ENCODE data around the gene UNC5C. TPM values are rescaled to one million over a fixed set of nuclear protein-coding genes. Genes with fewer than 3 reads are reported as not detected.

The UNC5C gene
- total RNA-seq, 1 experiment from 2014 or later = 8.2 TPM

DNA sequence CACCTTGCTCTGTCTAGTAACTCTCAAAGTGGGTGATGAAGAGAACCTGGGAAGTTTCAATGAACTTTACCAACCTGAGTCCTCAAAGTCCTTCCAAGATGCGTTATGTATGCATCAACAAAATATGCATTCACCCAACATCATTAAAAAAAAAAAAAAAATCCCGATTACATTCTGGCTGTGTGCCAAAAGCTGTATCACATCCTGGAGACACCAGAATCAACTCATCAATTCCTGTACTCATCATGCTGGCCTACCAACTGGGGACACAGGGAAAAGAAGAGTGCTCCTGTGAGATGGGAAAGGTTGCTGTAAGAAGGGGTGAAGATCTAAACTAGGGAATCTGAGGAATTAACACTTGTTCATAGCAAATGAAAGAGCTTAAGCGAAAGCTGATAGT lies 16.5 kb downstream of the UNC5C start:
- Histone ChIP-seq H3K27ac (ENCODE audit: low read length) (no peak overlapping the region), H3K36me3 (ENCODE audit: control insufficient read depth, insufficient read depth, low read length) (no peaks in the 10 kb centered on the region), H3K9me3 (ENCODE audit: control insufficient read depth, insufficient read depth, low read depth, low read length) (no peaks in the 10 kb centered on the region), H3K4me3 (ENCODE audit: low read depth in 2 of 2, low read length in 2 of 2) (no peak overlapping the region), H3K4me1 (ENCODE audit: control insufficient read depth, insufficient read depth, low read length) (no peaks in the 10 kb centered on the region), H3K27me3 (ENCODE audit: control insufficient read depth, insufficient read depth, low read length) (no peaks in the 10 kb centered on the region)
- ATAC-seq (no peak), DNase-seq (ENCODE audit: low read depth, low spot score) (no peak)
- intact Hi-C loops (cut with micrococcal nuclease; ENCODE audit: unreplicated experiment) (no loop called here), in situ Hi-C loops (cut with HindIII; ENCODE audit: low pct_unique_long_range_greater_than_20kb, low sequenced_read_pairs) (no loop called here)
- CTCF ChIA-PET = no interaction called here
- TF ChIP-seq, protein P1, sequence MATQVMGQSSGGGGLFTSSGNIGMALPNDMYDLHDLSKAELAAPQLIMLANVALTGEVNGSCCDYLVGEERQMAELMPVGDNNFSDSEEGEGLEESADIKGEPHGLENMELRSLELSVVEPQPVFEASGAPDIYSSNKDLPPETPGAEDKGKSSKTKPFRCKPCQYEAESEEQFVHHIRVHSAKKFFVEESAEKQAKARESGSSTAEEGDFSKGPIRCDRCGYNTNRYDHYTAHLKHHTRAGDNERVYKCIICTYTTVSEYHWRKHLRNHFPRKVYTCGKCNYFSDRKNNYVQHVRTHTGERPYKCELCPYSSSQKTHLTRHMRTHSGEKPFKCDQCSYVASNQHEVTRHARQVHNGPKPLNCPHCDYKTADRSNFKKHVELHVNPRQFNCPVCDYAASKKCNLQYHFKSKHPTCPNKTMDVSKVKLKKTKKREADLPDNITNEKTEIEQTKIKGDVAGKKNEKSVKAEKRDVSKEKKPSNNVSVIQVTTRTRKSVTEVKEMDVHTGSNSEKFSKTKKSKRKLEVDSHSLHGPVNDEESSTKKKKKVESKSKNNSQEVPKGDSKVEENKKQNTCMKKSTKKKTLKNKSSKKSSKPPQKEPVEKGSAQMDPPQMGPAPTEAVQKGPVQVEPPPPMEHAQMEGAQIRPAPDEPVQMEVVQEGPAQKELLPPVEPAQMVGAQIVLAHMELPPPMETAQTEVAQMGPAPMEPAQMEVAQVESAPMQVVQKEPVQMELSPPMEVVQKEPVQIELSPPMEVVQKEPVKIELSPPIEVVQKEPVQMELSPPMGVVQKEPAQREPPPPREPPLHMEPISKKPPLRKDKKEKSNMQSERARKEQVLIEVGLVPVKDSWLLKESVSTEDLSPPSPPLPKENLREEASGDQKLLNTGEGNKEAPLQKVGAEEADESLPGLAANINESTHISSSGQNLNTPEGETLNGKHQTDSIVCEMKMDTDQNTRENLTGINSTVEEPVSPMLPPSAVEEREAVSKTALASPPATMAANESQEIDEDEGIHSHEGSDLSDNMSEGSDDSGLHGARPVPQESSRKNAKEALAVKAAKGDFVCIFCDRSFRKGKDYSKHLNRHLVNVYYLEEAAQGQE (IDR thresholded peaks at IDR 0.05; ENCODE audit: insufficient read depth in 1 of 2, low read depth in 2 of 2, low read length in 1 of 2) = no peak
- TF ChIP-seq POLR2AphosphoS5 (IDR thresholded peaks at IDR 0.05; ENCODE audit: low read depth, low read length) (no peak), SIN3A (IDR thresholded peaks at IDR 0.05; ENCODE audit: borderline replicate concordance, insufficient read depth, low read depth, low read length) (no peak), TCF7L2 (IDR thresholded peaks at IDR 0.05; ENCODE audit: low read depth, low read length) (no peak)
- TF ChIP-seq, protein P2, sequence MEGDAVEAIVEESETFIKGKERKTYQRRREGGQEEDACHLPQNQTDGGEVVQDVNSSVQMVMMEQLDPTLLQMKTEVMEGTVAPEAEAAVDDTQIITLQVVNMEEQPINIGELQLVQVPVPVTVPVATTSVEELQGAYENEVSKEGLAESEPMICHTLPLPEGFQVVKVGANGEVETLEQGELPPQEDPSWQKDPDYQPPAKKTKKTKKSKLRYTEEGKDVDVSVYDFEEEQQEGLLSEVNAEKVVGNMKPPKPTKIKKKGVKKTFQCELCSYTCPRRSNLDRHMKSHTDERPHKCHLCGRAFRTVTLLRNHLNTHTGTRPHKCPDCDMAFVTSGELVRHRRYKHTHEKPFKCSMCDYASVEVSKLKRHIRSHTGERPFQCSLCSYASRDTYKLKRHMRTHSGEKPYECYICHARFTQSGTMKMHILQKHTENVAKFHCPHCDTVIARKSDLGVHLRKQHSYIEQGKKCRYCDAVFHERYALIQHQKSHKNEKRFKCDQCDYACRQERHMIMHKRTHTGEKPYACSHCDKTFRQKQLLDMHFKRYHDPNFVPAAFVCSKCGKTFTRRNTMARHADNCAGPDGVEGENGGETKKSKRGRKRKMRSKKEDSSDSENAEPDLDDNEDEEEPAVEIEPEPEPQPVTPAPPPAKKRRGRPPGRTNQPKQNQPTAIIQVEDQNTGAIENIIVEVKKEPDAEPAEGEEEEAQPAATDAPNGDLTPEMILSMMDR (IDR thresholded peaks at IDR 0.05) = no peak
- POLR2A ChIA-PET = no interaction called here
- no TSS peak for BruUV-seq (replicated peaks)

DNA sequence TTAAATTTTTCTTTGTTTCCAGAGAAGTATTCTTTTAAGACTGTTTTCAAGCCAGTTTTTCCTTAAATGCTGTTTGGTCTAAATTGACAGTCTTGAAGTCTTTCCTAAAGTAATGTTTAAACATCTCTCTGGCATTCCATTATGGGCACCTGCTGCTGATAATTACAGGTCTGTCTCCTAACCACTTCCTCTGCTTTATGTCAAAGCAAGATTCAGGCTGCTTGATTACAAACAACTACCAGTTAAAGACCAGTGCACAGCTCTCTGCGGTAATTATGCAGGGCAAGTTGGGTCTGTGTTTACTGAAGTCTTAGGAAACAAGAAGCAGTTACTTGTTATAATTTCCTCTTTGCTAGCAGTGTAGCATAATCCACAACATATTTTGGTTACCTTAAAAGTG lies 17.6 kb downstream of the UNC5C start:
- Histone ChIP-seq H3K4me3 (ENCODE audit: low read depth in 2 of 2, low read length in 2 of 2) (no peak overlapping the region), H3K4me1 (ENCODE audit: control insufficient read depth, insufficient read depth, low read length) (no peaks in the 10 kb centered on the region), H3K36me3 (ENCODE audit: control insufficient read depth, insufficient read depth, low read length) (no peaks in the 10 kb centered on the region), H3K9me3 (ENCODE audit: control insufficient read depth, insufficient read depth, low read depth, low read length) (no peaks in the 10 kb centered on the region), H3K27ac (ENCODE audit: low read length) (no peak overlapping the region), H3K27me3 (ENCODE audit: control insufficient read depth, insufficient read depth, low read length) (no peaks in the 10 kb centered on the region)
- no TSS peak for BruUV-seq (replicated peaks)
- ATAC-seq (no peak), DNase-seq (ENCODE audit: low read depth, low spot score) (no peak)
- intact Hi-C loops (cut with micrococcal nuclease; ENCODE audit: unreplicated experiment) (no loop called here), in situ Hi-C loops (cut with HindIII; ENCODE audit: low pct_unique_long_range_greater_than_20kb, low sequenced_read_pairs) (no loop called here)
- TF ChIP-seq SIN3A (IDR thresholded peaks at IDR 0.05; ENCODE audit: borderline replicate concordance, insufficient read depth, low read depth, low read length) (no peak), TCF7L2 (IDR thresholded peaks at IDR 0.05; ENCODE audit: low read depth, low read length) (no peak), POLR2AphosphoS5 (IDR thresholded peaks at IDR 0.05; ENCODE audit: low read depth, low read length) (no peak)
- TF ChIP-seq, protein P2 (IDR thresholded peaks at IDR 0.05) = no peak
- TF ChIP-seq, protein P1 (IDR thresholded peaks at IDR 0.05; ENCODE audit: insufficient read depth in 1 of 2, low read depth in 2 of 2, low read length in 1 of 2) = no peak
- ChIA-PET POLR2A (no interaction called here), CTCF (no interaction called here)

Data from Panc1 (cell line).